Measurements from ENCODE around the gene KCNH2. TPM values are rescaled to one million over a fixed set of nuclear protein-coding genes. Genes with fewer than 3 reads are reported as not detected.

KCNH2 gene
- total and polyA plus RNA-seq, 2 experiments from 2014 or later: 2.6 to 14.7 TPM

- Mint-ChIP-seq H3K9me3 (no peaks in the 10 kb centered on the region), H3K4me3 (no peak overlapping the region), H3K27ac (no peak overlapping the region), H3K36me3 (ENCODE audit: low read depth) (no peaks in the 10 kb centered on the region; the same call in 2 of the 3 replicates), H3K27me3 (ENCODE audit: insufficient read depth, low read depth, poor library complexity) (peaks cover 10% of the 10 kb centered on the region), H3K4me1 (peaks cover 19% of the 10 kb centered on the region)
- no peak overlapping the region for H3K4me3 ChIP-seq
- no peaks in the 10 kb centered on the region for H3K9me2 ChIP-seq (ENCODE audit: insufficient read depth)
- H3K79me2 ChIP-seq (replicated peaks; ENCODE audit: insufficient read depth): no peaks in the 10 kb centered on the region
- H2AFZ ChIP-seq: no peak overlapping the region
- H4K20me1 ChIP-seq (replicated peaks; ENCODE audit: insufficient read depth): no peaks in the 10 kb centered on the region
- TF ChIP-seq JUNB (IDR thresholded peaks at IDR 0.05; ENCODE audit: unreplicated experiment): no peak
- TF ChIP-seq ZNF114 (CRISPR knock-in tag; IDR thresholded peaks at IDR 0.05): no peak
- TF ChIP-seq POLR2AphosphoS5 (IDR thresholded peaks at IDR 0.05; ENCODE audit: low read depth): no peak
- ATAC-seq (no peak), DNase-seq (ENCODE audit: low spot score) (no peak)
- no peak overlapping the region for H3K4me2 ChIP-seq
- H3K27me3 ChIP-seq (ENCODE audit: insufficient read depth): no peaks in the 10 kb centered on the region
- no peaks in the 10 kb centered on the region for H3K36me3 ChIP-seq (ENCODE audit: insufficient read depth)
- no peak overlapping the region for H3K27ac ChIP-seq (ENCODE audit: low read depth)
- 0 out of 2 replicates have a peak, but pooled peaks cover 4% of the 10 kb centered on the region for H3F3A ChIP-seq (replicated peaks; ENCODE audit: low read depth)
- H3K4me1 ChIP-seq (ENCODE audit: insufficient read depth): peaks cover 14% of the 10 kb centered on the region; the same call in 1 of the 2 replicates
Observed at GRCh38 chr7:151005566-151005965, 27.4 kb upstream of the KCNH2 start.

GRCh38 chr7:151003572-151003971 lies 25.5 kb upstream of the KCNH2 start:
- Histone ChIP-seq H3K27me3 (ENCODE audit: insufficient read depth) (no peaks in the 10 kb centered on the region), H3K4me1 (ENCODE audit: insufficient read depth) (peaks cover 7% of the 10 kb centered on the region; the same call in 1 of the 2 replicates), H3F3A (replicated peaks; ENCODE audit: low read depth) (0 out of 2 replicates have a peak, but pooled peaks cover 4% of the 10 kb centered on the region), H3K79me2 (replicated peaks; ENCODE audit: insufficient read depth) (no peaks in the 10 kb centered on the region), H3K36me3 (ENCODE audit: insufficient read depth) (no peaks in the 10 kb centered on the region), H3K4me3 (no peak overlapping the region), H3K27ac (ENCODE audit: low read depth) (no peak overlapping the region), H3K4me2 (no peak overlapping the region), H4K20me1 (replicated peaks; ENCODE audit: insufficient read depth) (no peaks in the 10 kb centered on the region), H2AFZ (no peak overlapping the region), H3K9me2 (ENCODE audit: insufficient read depth) (no peaks in the 10 kb centered on the region)
- no peak for ATAC-seq
- no peaks in the 10 kb centered on the region for H3K9me3 Mint-ChIP-seq
- H3K27me3 Mint-ChIP-seq (ENCODE audit: insufficient read depth, low read depth, poor library complexity): peaks cover 9% of the 10 kb centered on the region
- no peaks in the 10 kb centered on the region; the same call in 2 of the 3 replicates for H3K36me3 Mint-ChIP-seq (ENCODE audit: low read depth)
- H3K27ac Mint-ChIP-seq: no peak overlapping the region
- DNase-seq (ENCODE audit: low spot score): no peak
- H3K4me3 Mint-ChIP-seq: no peak overlapping the region
- H3K4me1 Mint-ChIP-seq: peaks cover 15% of the 10 kb centered on the region
- TF ChIP-seq ETS1 (IDR thresholded peaks at IDR 0.05) (no peak), CREB1 (CRISPR knock-in tag; IDR thresholded peaks at IDR 0.05; ENCODE audit: low read depth) (no peak), NANOG (IDR thresholded peaks at IDR 0.05; ENCODE audit: borderline replicate concordance) (no peak), STAT1 (IDR thresholded peaks at IDR 0.05; ENCODE audit: unreplicated experiment) (no peak), ZNF331 (CRISPR knock-in tag; IDR thresholded peaks at IDR 0.05; ENCODE audit: low read depth) (no peak)

GRCh38 chr7:151001546-151001945 lies 23.4 kb upstream of the KCNH2 start:
- Mint-ChIP-seq H3K27me3 (ENCODE audit: insufficient read depth, low read depth, poor library complexity) (peaks cover 11% of the 10 kb centered on the region), H3K4me3 (no peak overlapping the region)
- TF ChIP-seq ZNF114 (CRISPR knock-in tag; IDR thresholded peaks at IDR 0.05): no peak
- TF ChIP-seq ZNF331 (CRISPR knock-in tag; IDR thresholded peaks at IDR 0.05; ENCODE audit: low read depth): no peak
- TF ChIP-seq NANOG (IDR thresholded peaks at IDR 0.05; ENCODE audit: borderline replicate concordance): no peak
- no peak for TF ChIP-seq ZNF462 (CRISPR knock-in tag; IDR thresholded peaks at IDR 0.05)
- no peak for TF ChIP-seq ETS1 (IDR thresholded peaks at IDR 0.05)

More at GRCh38 chr7:151001546-151001945, 23.4 kb upstream of the KCNH2 start:
- Mint-ChIP-seq H3K4me1 (peaks cover 4% of the 10 kb centered on the region; the same call in 2 of the 3 replicates), H3K36me3 (ENCODE audit: low read depth) (no peaks in the 10 kb centered on the region; the same call in 2 of the 3 replicates), H3K27ac (no peak overlapping the region), H3K9me3 (no peaks in the 10 kb centered on the region)
- no peak overlapping the region for H3K4me2 ChIP-seq
- no peak overlapping the region for H2AFZ ChIP-seq
- no peaks in the 10 kb centered on the region for H3K27me3 ChIP-seq (ENCODE audit: insufficient read depth)
- H3K79me2 ChIP-seq (replicated peaks; ENCODE audit: insufficient read depth): no peaks in the 10 kb centered on the region
- no peak overlapping the region for H3K27ac ChIP-seq (ENCODE audit: low read depth)
- H3K4me1 ChIP-seq (ENCODE audit: insufficient read depth): no peaks in the 10 kb centered on the region
- no peak for DNase-seq (ENCODE audit: low spot score)
- H3K36me3 ChIP-seq (ENCODE audit: insufficient read depth): no peaks in the 10 kb centered on the region
- no peaks in the 10 kb centered on the region for H3F3A ChIP-seq (replicated peaks; ENCODE audit: low read depth)
- no peaks in the 10 kb centered on the region for H3K9me2 ChIP-seq (ENCODE audit: insufficient read depth)
- no peaks in the 10 kb centered on the region for H4K20me1 ChIP-seq (replicated peaks; ENCODE audit: insufficient read depth)
- no peak overlapping the region for H3K4me3 ChIP-seq
- ATAC-seq: no peak

All from GM23338 (cell line).